HepG2 (cell line): ENCODE data around the gene VAV2. TPM values are rescaled to one million over a fixed set of nuclear protein-coding genes. Genes with fewer than 3 reads are reported as not detected.

Experiments
- ATF7 ChIP-seq, 2 experiments: fragments of 450-650 bp in 1 of 2; sonication (generic) in 1 of 2; formaldehyde crosslinking in 1 of 2; IDR thresholded peaks; 2 replicates each; pipeline versions ENCODE4 v1.4.0 to v1.6.1; 2016 to 2020; ENCODE audit warnings: antibody characterized with exemption in 1 of 2, mild to moderate bottlenecking in 1 of 2, missing genetic modification reagents in 1 of 2
- EEA1 ChIP-seq: sonication (generic); formaldehyde crosslinking; IDR thresholded peaks from 2 replicates; pipeline ENCODE4 v1.5.1; 2020; ENCODE audit warnings: mild to moderate bottlenecking, missing genetic modification reagents, borderline replicate concordance
- TMF1 ChIP-seq: sonication (generic); formaldehyde crosslinking; IDR thresholded peaks from 2 replicates; pipeline ENCODE4 v1.8.1; 2022; ENCODE audit warnings: low read depth, missing genetic modification reagents
- ZFP37 ChIP-seq: sonication (generic); formaldehyde crosslinking; IDR thresholded peaks from 2 replicates; pipeline ENCODE4 v1.4.0; 2020; ENCODE audit warnings: missing genetic modification reagents, borderline replicate concordance
- ZNF557 ChIP-seq: sonication (generic); formaldehyde crosslinking; IDR thresholded peaks from 2 replicates; pipeline ENCODE4 v1.4.0; 2020; ENCODE audit warnings: missing genetic modification reagents
- polyA plus RNA-seq, 8 experiments: library from polyadenylated mRNA; depleted of rRNA in 3 of 8; stranded (reverse) in 7 of 8; unstranded in 1 of 8; fragments of >200 nt; fragmentation: Illumina TruSeq in 4 of 8; extraction: Trizol in 4 of 8; gene quantifications; 2 replicates each; pipeline versions ENCODE4 v1.2.1 to v1.2.3, GENCODE V29; 2011 to 2016; ENCODE audit warnings: low read depth in 4 of 8, missing spikeins in 1 of 8, mixed read lengths in 1 of 8; ENCODE audit not compliant: insufficient read depth in 1 of 8
- total RNA-seq, 5 experiments: library from RNA; depleted of rRNA; stranded (reverse); fragments of >200 nt; fragmentation: Illumina TruSeq; extraction: Trizol; gene quantifications; 2 replicates each; pipeline ENCODE4 v1.2.3, GENCODE V29; 2016; ENCODE audit warnings: low read depth in 1 of 5
- TF ChIP-seq, protein P1 (sequence below): sonication (generic); formaldehyde crosslinking; IDR thresholded peaks from 2 replicates; pipeline ENCODE4 v1.5.1; 2020; ENCODE audit warnings: missing genetic modification reagents, mild to moderate bottlenecking, borderline replicate concordance
- TF ChIP-seq, protein P2 (sequence below): sonication (generic); formaldehyde crosslinking; IDR thresholded peaks from 2 replicates; pipeline ENCODE4 v1.8.1; 2023; ENCODE audit warnings: mild to moderate bottlenecking, moderate library complexity, missing genetic modification reagents
- TF ChIP-seq, protein P3 (sequence below): sonication (generic); formaldehyde crosslinking; IDR thresholded peaks from 2 replicates; pipeline ENCODE4 v1.4.0; 2020; ENCODE audit warnings: missing genetic modification reagents
- TF ChIP-seq, protein P4 (sequence below): sonication (generic); formaldehyde crosslinking; IDR thresholded peaks from 2 replicates; pipeline ENCODE4 v1.9.0; 2021; ENCODE audit warnings: missing genetic modification reagents, borderline replicate concordance

Gene VAV2
- total and polyA plus RNA-seq, 2 of the 13 experiments (the other 11 are each of a cell fraction or from before 2014, with no cell fraction given), result 22.5 to 22.9 TPM

DNA sequence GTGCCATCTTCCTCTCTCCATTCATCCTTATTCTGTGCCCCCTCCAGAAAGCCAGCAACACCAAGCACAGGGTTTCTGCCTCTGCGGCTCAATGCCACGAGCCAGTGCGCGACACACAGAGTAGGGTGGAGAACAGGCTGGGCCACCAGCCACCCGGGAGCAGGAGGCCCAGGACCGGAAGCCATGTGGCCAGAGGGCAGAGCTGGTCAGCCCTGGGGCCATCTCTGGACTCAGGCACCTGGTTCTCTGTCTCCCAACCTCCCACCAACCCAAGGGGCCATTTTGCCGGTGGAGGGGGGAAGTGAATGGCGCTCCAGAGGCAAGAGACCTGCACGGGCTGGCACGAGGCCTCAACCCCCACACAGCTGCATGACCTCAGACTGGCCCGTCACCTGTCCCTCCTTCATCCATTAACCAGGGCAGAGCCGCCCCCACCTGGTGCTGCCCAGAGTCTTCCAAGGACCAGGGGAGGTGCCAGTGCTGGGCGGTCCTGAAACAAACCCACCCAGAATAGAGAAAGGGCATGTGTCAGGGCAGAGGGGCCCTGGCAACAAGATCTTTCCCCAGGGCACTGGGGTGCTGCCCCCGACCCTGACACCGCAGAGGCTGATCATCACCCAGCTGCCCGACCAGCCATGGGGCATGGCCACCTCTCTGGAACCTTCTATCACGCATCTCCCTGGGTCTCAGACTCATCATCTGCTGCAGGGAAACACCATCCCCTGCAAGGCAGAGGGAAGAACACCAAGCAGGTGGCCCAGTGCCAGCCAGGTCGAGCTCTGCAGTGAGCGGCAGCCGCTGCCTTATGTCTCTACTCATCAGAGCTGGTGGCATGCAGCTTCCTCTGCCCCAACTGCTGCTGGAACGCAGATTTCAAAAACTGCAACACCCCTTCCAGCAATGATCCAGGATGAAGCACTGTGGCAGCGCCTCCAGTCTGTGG, 11.9 kb downstream of the VAV2 start (continued):
- TF ChIP-seq, protein P1, sequence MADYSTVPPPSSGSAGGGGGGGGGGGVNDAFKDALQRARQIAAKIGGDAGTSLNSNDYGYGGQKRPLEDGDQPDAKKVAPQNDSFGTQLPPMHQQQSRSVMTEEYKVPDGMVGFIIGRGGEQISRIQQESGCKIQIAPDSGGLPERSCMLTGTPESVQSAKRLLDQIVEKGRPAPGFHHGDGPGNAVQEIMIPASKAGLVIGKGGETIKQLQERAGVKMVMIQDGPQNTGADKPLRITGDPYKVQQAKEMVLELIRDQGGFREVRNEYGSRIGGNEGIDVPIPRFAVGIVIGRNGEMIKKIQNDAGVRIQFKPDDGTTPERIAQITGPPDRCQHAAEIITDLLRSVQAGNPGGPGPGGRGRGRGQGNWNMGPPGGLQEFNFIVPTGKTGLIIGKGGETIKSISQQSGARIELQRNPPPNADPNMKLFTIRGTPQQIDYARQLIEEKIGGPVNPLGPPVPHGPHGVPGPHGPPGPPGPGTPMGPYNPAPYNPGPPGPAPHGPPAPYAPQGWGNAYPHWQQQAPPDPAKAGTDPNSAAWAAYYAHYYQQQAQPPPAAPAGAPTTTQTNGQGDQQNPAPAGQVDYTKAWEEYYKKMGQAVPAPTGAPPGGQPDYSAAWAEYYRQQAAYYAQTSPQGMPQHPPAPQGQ (CRISPR knock-in tag), result no peak
- no peak for TF ChIP-seq ZFP37 (CRISPR knock-in tag)
- TF ChIP-seq, protein P2, sequence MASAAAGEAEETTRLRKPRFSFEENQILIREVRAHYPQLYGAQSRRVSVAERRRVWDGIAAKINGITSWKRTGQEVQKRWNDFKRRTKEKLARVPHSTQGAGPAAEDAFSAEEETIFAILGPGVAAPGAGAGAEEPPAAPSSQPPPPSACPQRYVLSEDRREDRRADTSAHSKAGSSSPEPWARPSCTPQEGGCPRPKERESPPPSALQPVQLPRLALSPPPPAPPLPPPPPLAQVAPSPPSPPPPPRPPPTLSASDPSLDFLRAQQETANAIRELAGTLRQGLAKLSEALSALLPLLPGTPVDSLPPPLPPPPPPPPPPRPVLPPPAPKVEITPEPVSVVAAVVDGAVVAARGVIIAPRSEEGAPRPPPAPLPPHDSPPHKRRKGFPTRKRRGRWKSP, result no peak
- TF ChIP-seq EEA1 (CRISPR knock-in tag), result no peak
- no peak for TF ChIP-seq TMF1 (CRISPR knock-in tag)
- TF ChIP-seq, protein P3, sequence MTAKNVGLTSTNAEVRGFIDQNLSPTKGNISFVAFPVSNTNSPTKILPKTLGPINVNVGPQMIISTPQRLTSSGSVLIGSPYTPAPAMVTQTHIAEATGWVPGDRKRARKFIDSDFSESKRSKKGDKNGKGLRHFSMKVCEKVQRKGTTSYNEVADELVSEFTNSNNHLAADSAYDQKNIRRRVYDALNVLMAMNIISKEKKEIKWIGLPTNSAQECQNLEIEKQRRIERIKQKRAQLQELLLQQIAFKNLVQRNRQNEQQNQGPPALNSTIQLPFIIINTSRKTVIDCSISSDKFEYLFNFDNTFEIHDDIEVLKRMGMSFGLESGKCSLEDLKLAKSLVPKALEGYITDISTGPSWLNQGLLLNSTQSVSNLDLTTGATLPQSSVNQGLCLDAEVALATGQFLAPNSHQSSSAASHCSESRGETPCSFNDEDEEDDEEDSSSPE (CRISPR knock-in tag), result no peak
- TF ChIP-seq, protein P4, sequence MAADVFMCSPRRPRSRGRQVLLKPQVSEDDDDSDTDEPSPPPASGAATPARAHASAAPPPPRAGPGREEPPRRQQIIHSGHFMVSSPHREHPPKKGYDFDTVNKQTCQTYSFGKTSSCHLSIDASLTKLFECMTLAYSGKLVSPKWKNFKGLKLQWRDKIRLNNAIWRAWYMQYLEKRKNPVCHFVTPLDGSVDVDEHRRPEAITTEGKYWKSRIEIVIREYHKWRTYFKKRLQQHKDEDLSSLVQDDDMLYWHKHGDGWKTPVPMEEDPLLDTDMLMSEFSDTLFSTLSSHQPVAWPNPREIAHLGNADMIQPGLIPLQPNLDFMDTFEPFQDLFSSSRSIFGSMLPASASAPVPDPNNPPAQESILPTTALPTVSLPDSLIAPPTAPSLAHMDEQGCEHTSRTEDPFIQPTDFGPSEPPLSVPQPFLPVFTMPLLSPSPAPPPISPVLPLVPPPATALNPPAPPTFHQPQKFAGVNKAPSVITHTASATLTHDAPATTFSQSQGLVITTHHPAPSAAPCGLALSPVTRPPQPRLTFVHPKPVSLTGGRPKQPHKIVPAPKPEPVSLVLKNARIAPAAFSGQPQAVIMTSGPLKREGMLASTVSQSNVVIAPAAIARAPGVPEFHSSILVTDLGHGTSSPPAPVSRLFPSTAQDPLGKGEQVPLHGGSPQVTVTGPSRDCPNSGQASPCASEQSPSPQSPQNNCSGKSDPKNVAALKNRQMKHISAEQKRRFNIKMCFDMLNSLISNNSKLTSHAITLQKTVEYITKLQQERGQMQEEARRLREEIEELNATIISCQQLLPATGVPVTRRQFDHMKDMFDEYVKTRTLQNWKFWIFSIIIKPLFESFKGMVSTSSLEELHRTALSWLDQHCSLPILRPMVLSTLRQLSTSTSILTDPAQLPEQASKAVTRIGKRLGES, result no peak
- no peak for TF ChIP-seq ATF7 (IDR thresholded peaks at IDR 0.05)
- 0 out of 2 replicates have a peak, but pooled peaks have one; percentile 50 for TF ChIP-seq ATF7 (CRISPR knock-in tag; IDR thresholded peaks at IDR 0.05)
- TF ChIP-seq ZNF557 (CRISPR knock-in tag), result peak; percentile 5; the same call in 1 of the 2 replicates
